ENCODE data around the gene EEIG2.
"Not testable (repeated sequence)": the region's sequence is repeated elsewhere in the genome, so short reads cannot be mapped to it uniquely, and the experiment has no call there.

The EEIG2 gene

GRCh38 chr1:108527837-108528236 is 32.1 kb upstream of the EEIG2 start:
- Histone ChIP-seq H3K9me3 (peaks cover 11% of the 10 kb centered on the region), H3K27me3 (no peaks in the 10 kb centered on the region), H3K9ac (no peak overlapping the region), H3K36me3 (no peaks in the 10 kb centered on the region), H3K27ac (no peak overlapping the region), H4K20me1 (no peaks in the 10 kb centered on the region), H3K4me2 (no peak overlapping the region), H3K4me3 (no peak overlapping the region), H3K4me1 (no peaks in the 10 kb centered on the region)
- no peak for TF ChIP-seq Cebpa-rat (IDR thresholded peaks at IDR 0.05)

GRCh38 chr1:108531444-108531843 is 28.5 kb upstream of the EEIG2 start:
- H3K27ac ChIP-seq: no peak overlapping the region
- peaks cover 8% of the 10 kb centered on the region for H3K9me3 ChIP-seq
- no peaks in the 10 kb centered on the region for H3K36me3 ChIP-seq
- no peak for TF ChIP-seq Cebpa-rat (IDR thresholded peaks at IDR 0.05)
- H3K4me1 ChIP-seq: no peaks in the 10 kb centered on the region
- no peak overlapping the region for H3K4me3 ChIP-seq
- no peak overlapping the region for H3K9ac ChIP-seq
- H3K27me3 ChIP-seq: no peaks in the 10 kb centered on the region
- no peak overlapping the region for H3K4me2 ChIP-seq
- H4K20me1 ChIP-seq: no peaks in the 10 kb centered on the region

- no peak overlapping the region for H3K4me3 ChIP-seq
- H3K9ac ChIP-seq: no peak overlapping the region
- TF ChIP-seq Cebpa-rat (IDR thresholded peaks at IDR 0.05): no peak
- H3K27ac ChIP-seq: no peak overlapping the region
- H3K27me3 ChIP-seq: no peaks in the 10 kb centered on the region
- H3K36me3 ChIP-seq: no peaks in the 10 kb centered on the region
- H4K20me1 ChIP-seq: no peaks in the 10 kb centered on the region
- H3K4me2 ChIP-seq: no peak overlapping the region
- H3K4me1 ChIP-seq: peaks cover 4% of the 10 kb centered on the region; the same call in 1 of the 2 replicates
- peaks cover 9% of the 10 kb centered on the region for H3K9me3 ChIP-seq
Observed at GRCh38 chr1:108532730-108533129, 27.2 kb upstream of the EEIG2 start.

- Histone ChIP-seq H3K9ac (no peak overlapping the region), H3K4me3 (no peak overlapping the region), H3K4me2 (no peak overlapping the region), H4K20me1 (no peaks in the 10 kb centered on the region), H3K36me3 (no peaks in the 10 kb centered on the region), H3K9me3 (peaks cover 9% of the 10 kb centered on the region), H3K27ac (no peak overlapping the region), H3K27me3 (no peaks in the 10 kb centered on the region), H3K4me1 (peaks cover 12% of the 10 kb centered on the region; the same call in 1 of the 2 replicates)
- no peak for TF ChIP-seq Cebpa-rat (IDR thresholded peaks at IDR 0.05)
Observed at GRCh38 chr1:108533351-108534083, 26.4 kb upstream of the EEIG2 start.

GRCh38 chr1:108534759-108535158 is 25.1 kb upstream of the EEIG2 start:
- TF ChIP-seq Cebpa-rat (IDR thresholded peaks at IDR 0.05): no peak

GRCh38 chr1:108535315-108535897 is 24.5 kb upstream of the EEIG2 start:
- H3K27ac ChIP-seq, H3K36me3 ChIP-seq, H3K4me3 ChIP-seq, H3K9me3 ChIP-seq, H3K9ac ChIP-seq, H4K20me1 ChIP-seq, H3K27me3 ChIP-seq, H3K4me2 ChIP-seq: not testable (repeated sequence)
- peaks cover 16% of the 10 kb centered on the region; the same call in 1 of the 2 replicates for H3K4me1 ChIP-seq

More at GRCh38 chr1:108534759-108535158, 25.1 kb upstream of the EEIG2 start:
- no peak overlapping the region for H3K27ac ChIP-seq
- H3K36me3 ChIP-seq: no peaks in the 10 kb centered on the region
- peaks cover 9% of the 10 kb centered on the region for H3K9me3 ChIP-seq
- H3K4me3 ChIP-seq: no peak overlapping the region
- H3K27me3 ChIP-seq: no peaks in the 10 kb centered on the region
- H4K20me1 ChIP-seq: no peaks in the 10 kb centered on the region
- no peak overlapping the region for H3K9ac ChIP-seq
- H3K4me2 ChIP-seq: no peak overlapping the region
- H3K4me1 ChIP-seq: peaks cover 16% of the 10 kb centered on the region; the same call in 1 of the 2 replicates

GRCh38 chr1:108536021-108536420 is 23.9 kb upstream of the EEIG2 start:
- not testable (repeated sequence) for H3K4me3 ChIP-seq, H3K9ac ChIP-seq, H3K27me3 ChIP-seq, H3K9me3 ChIP-seq, H3K27ac ChIP-seq, H3K4me2 ChIP-seq, H3K36me3 ChIP-seq, H4K20me1 ChIP-seq
- H3K4me1 ChIP-seq: peaks cover 16% of the 10 kb centered on the region; the same call in 1 of the 2 replicates

- H3K4me3 ChIP-seq, H3K27me3 ChIP-seq, H4K20me1 ChIP-seq, H3K9ac ChIP-seq, H3K9me3 ChIP-seq, H3K4me2 ChIP-seq, H3K36me3 ChIP-seq, H3K27ac ChIP-seq: not testable (repeated sequence)
- H3K4me1 ChIP-seq: peaks cover 16% of the 10 kb centered on the region; the same call in 1 of the 2 replicates
Observed at GRCh38 chr1:108536791-108537190, 23.1 kb upstream of the EEIG2 start.

GRCh38 chr1:108537976-108538375 is 21.9 kb upstream of the EEIG2 start:
- Histone ChIP-seq H3K9me3 (peaks cover 9% of the 10 kb centered on the region), H3K36me3 (no peaks in the 10 kb centered on the region), H3K9ac (no peak overlapping the region), H3K4me2 (peak overlapping the region; percentile 34), H3K27ac (no peak overlapping the region), H3K4me1 (peaks cover 16% of the 10 kb centered on the region; the same call in 1 of the 2 replicates), H3K27me3 (no peaks in the 10 kb centered on the region), H4K20me1 (no peaks in the 10 kb centered on the region), H3K4me3 (no peak overlapping the region)
- TF ChIP-seq Cebpa-rat (IDR thresholded peaks at IDR 0.05): no peak

- no peak overlapping the region for H3K4me3 ChIP-seq
- peaks cover 16% of the 10 kb centered on the region; the same call in 1 of the 2 replicates for H3K4me1 ChIP-seq
- no peaks in the 10 kb centered on the region for H3K36me3 ChIP-seq
- H3K4me2 ChIP-seq: no peak overlapping the region
- peaks cover 6% of the 10 kb centered on the region for H3K9me3 ChIP-seq
- TF ChIP-seq Cebpa-rat (IDR thresholded peaks at IDR 0.05): no peak
- no peaks in the 10 kb centered on the region for H4K20me1 ChIP-seq
- no peak overlapping the region for H3K9ac ChIP-seq
- H3K27me3 ChIP-seq: no peaks in the 10 kb centered on the region
- no peak overlapping the region for H3K27ac ChIP-seq
Observed at GRCh38 chr1:108540977-108541376, 18.9 kb upstream of the EEIG2 start.

Measured in BLaER1 (cell line).